IPS DF 6.9 (cell line): ENCODE results near the gene VRK3.
"Not testable (repeated sequence)": the region's sequence is repeated elsewhere in the genome, so short reads cannot be mapped to it uniquely, and the experiment has no call there.

Experiments used
- DNase-seq: peaks from one replicate; pipeline ENCODE4 v3.0.0-alpha.2; 2013; ENCODE audit warnings: low read depth, low spot score
- H3K27ac ChIP-seq: one replicate; pipeline ENCODE4 v1.5.1; 2013; ENCODE audit warnings: low read length, control low read depth
- H3K27me3 ChIP-seq: 2 replicates; pipeline ENCODE4 v1.6.1; 2013; ENCODE audit warnings: mild to moderate bottlenecking, low read length; ENCODE audit not compliant: control insufficient read depth, insufficient read depth
- H3K36me3 ChIP-seq: 2 replicates; pipeline ENCODE4 v1.6.1; 2013; ENCODE audit warnings: low read length; ENCODE audit not compliant: control insufficient read depth, insufficient read depth
- H3K4me1 ChIP-seq: 2 replicates; pipeline ENCODE4 v1.6.1; 2013; ENCODE audit warnings: low read length; ENCODE audit not compliant: control insufficient read depth, insufficient read depth
- H3K4me3 ChIP-seq: 2 replicates; pipeline ENCODE4 v1.5.1; 2013; ENCODE audit warnings: mild to moderate bottlenecking, low read length
- H3K9me3 ChIP-seq: 2 replicates; pipeline ENCODE4 v1.6.1; 2013; ENCODE audit warnings: low read length, inconsistent platforms; ENCODE audit not compliant: control insufficient read depth, insufficient read depth
- whole genome bisulfite sequencing: extraction: QIAGEN DNeasy Blood & Tissue Kit; methylation state at CpG from one replicate; pipeline ENCODE4 v1.1.7; 2013; ENCODE audit warnings: mixed read lengths, missing lambda C conversion rate; ENCODE audit not compliant: insufficient read length, insufficient coverage; 5-methylcytosine and 5-hydroxymethylcytosine counted together

Gene VRK3

DNA sequence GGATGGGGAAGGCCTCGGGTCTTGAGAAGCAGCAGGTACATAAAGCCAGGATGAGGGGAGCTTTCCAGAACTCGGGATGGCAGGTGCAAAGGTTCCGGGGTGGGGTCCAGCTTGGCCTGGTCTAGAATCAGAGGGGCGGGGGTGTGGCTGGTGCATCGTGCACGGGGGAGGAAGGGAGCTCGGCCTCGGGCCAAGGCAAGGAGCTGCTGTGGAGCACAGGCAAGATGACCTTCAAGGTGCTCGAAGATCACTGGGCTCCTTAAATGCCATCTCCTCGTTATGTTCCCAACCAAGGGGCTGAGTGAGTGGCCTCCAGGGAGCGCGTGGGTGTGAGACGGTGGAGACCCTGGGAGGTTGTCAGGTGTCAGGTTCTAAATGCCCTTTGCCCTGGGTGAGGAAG is 48.1 kb downstream of the VRK3 start:
- no CpG with 5 or more reads among the region's 13 CpGs for WGBS
- Histone ChIP-seq H3K36me3 (no peaks in the 10 kb centered on the region), H3K27ac (no peak overlapping the region), H3K4me3 (no peak overlapping the region), H3K4me1 (no peaks in the 10 kb centered on the region), H3K27me3 (no peaks in the 10 kb centered on the region), H3K9me3 (no peaks in the 10 kb centered on the region)
- DNase-seq: no peak

DNA sequence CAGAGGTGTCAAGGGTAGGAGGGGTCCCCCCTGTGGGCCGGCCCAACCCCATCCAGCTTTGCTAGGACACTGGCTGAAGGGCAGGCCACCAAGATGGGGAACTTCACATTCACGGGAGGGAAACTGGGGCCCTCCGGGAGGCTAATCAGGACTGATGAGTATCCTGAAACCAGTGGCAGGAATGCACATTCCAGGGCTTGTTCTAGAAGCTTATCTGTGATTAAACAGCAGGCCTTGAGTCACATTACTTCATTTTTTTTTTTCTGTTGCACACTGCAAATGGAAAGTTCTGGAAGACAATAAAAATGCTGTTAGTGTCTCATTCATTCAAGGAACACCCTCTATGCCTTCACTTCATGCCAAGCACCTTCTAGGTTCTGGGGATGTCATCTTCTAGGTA is 48.7 kb downstream of the VRK3 start:
- WGBS: no CpG with 5 or more reads among the region's 3 CpGs

DNA sequence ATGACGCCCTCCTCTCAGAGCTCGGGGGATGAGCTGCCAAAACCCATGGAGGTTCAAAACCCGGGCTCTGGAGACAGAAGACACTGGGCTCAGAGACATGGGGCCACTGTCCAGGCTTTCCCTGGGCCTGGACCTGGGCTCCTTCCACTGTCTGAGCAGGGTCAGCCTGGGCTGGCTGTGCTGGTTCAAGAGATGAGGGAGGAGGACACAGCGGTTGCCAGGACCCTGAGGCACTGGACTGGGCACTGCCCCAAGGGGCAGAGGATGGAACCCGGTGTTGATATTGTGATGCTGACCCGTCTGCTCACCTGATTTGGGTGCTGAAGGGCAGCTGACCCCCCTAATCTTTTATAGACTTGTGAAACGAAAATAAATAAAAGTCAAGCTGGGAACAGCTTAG is 50.1 kb downstream of the VRK3 start:
- no peaks in the 10 kb centered on the region for H3K4me1 ChIP-seq
- H3K4me3 ChIP-seq: no peak overlapping the region
- no peaks in the 10 kb centered on the region for H3K27me3 ChIP-seq
- H3K9me3 ChIP-seq: no peaks in the 10 kb centered on the region
- no peak for DNase-seq
- no peak overlapping the region for H3K27ac ChIP-seq
- WGBS: no CpG with 5 or more reads among the region's 7 CpGs
- H3K36me3 ChIP-seq: no peaks in the 10 kb centered on the region

More for the DNA sequence above, 48.7 kb downstream of the VRK3 start:
- no peaks in the 10 kb centered on the region for H3K36me3 ChIP-seq
- no peak overlapping the region for H3K4me3 ChIP-seq
- H3K9me3 ChIP-seq: no peaks in the 10 kb centered on the region
- H3K27ac ChIP-seq: no peak overlapping the region
- H3K4me1 ChIP-seq: no peaks in the 10 kb centered on the region
- H3K27me3 ChIP-seq: no peaks in the 10 kb centered on the region
- no peak for DNase-seq

DNA sequence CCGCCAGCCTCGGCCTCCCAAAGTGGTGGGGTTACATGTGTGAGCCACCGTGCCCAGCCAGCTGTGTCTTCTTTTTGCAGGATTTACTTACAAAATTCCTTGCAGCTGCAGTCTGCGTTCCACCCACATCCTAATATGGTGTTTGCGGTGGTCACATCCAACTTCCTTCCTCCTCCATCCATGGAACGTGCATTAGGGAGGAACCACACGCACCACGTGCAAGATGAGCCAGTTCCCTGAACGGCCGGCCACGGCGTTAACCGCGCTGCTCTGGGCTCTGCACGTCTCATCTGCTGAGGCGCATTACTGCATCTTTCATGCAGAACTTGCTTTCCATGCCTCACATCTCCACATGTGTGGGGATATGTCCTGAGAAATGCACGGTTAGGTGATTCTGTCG is 51.2 kb downstream of the VRK3 start:
- no peak overlapping the region for H3K27ac ChIP-seq
- no peaks in the 10 kb centered on the region for H3K9me3 ChIP-seq
- H3K27me3 ChIP-seq: no peaks in the 10 kb centered on the region
- DNase-seq: no peak
- H3K4me3 ChIP-seq: no peak overlapping the region
- H3K36me3 ChIP-seq: no peaks in the 10 kb centered on the region
- H3K4me1 ChIP-seq: no peaks in the 10 kb centered on the region
- WGBS: no CpG with 5 or more reads among the region's 18 CpGs

DNA sequence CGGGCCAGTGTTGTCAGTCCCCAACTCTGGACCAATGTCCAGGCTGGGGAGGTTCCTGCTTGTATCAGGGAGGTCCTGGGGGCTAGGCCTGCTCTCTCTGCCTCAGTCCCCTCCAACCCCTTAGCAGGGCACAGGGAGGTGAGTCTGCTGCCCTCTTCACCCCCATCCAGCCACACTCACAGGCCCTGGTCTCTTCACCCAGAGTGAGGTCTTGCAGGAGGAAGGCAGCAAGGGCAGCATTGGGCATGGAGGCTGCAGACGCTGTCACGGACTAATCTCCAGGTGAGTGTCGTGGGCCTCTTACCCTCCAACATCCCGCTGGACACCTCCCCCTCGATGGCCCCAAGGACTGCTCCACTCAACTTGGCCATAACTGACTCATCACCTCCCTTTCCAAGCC is 52.3 kb downstream of the VRK3 start:
- no CpG with 5 or more reads among the region's 6 CpGs for WGBS
- Histone ChIP-seq H3K36me3 (no peaks in the 10 kb centered on the region), H3K9me3 (no peaks in the 10 kb centered on the region), H3K4me1 (no peaks in the 10 kb centered on the region), H3K4me3 (no peak overlapping the region), H3K27ac (no peak overlapping the region), H3K27me3 (no peaks in the 10 kb centered on the region)
- no peak for DNase-seq

DNA sequence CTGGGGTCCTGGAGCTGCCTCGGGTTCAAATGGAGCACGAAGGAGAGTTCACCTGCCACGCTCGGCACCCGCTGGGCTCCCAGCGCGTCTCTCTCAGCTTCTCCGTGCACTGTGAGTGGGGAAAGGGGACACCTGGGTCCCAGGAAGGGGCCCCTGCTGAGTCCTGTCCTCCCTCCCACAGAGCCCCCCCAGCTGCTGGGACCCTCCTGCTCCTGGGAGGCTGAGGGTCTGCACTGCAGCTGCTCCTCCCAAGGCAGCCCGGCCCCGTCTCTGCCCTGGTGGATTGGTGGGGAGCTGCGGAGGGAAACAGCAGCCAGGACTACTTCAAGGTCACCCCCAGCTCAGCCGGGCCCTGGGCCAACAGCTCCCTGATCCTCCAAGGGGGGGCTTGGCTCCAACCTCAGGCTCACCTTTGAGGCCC is 53.2 kb downstream of the VRK3 start:
- Histone ChIP-seq H3K27me3 (no peaks in the 10 kb centered on the region), H3K36me3 (no peaks in the 10 kb centered on the region), H3K4me3 (no peak overlapping the region), H3K9me3 (no peaks in the 10 kb centered on the region), H3K4me1 (no peaks in the 10 kb centered on the region), H3K27ac (no peak overlapping the region)
- WGBS: no CpG with 5 or more reads among the region's 12 CpGs
- DNase-seq: no peak

DNA sequence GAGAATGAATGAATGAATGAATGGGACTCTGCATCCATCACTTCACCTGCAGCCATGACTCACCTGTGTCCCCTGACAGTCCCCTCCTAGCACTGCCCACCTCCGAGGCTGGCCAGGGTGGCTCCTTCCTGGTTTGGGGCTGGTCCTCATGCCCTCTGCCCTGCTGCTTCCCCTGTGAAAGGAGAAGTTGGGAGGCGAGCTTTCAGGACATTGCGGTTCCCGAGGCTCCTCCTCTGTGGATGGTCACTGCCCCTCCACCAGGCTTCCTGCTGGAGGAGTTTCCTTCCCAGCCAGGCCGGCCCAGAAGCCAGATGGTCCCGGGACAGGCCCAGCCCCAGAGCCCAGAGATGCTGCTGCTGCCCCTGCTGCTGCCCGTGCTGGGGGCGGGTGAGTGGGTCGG is 55.8 kb downstream of the VRK3 start:
- not testable (repeated sequence) for DNase-seq
- WGBS: no CpG with 5 or more reads among the region's 9 CpGs

DNA sequence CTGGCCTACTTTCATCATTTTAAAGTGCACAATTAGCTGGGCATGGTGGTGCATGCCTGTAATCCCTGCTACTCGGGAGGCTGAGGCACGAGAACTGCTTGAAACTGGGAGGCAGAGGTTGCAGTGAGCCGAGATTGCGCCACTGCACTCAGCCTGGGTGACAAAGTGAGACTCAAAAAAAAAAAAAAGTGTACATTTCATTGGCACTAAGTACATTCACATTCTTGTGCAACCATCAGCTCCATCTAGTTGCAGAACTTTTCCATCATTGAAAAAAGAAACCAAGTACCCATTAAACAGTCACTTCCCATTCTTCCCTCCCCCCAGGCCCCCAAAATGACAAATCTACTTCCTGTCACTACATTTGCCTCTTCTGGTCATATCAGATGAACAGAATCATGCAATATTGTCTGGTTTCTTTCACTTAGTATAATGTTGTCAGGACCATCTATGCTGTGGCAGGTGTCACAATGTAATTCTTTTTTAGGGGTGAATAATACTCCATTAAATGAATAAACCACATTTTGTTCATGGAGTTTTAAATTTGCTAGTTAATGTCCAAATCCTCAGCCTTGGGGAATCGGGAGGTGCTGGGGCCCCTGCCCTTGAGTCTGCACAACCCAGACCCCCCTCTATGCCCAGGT is 56.8 kb downstream of the VRK3 start:
- H3K4me3 ChIP-seq: no peak overlapping the region
- WGBS: no CpG with 5 or more reads among the region's 5 CpGs
- DNase-seq: no peak
- H3K4me1 ChIP-seq: no peaks in the 10 kb centered on the region
- no peaks in the 10 kb centered on the region for H3K27me3 ChIP-seq
- no peak overlapping the region for H3K27ac ChIP-seq
- H3K9me3 ChIP-seq: no peaks in the 10 kb centered on the region
- no peaks in the 10 kb centered on the region for H3K36me3 ChIP-seq

More for the DNA sequence above, 55.8 kb downstream of the VRK3 start:
- H3K36me3 ChIP-seq, H3K4me1 ChIP-seq, H3K27ac ChIP-seq, H3K27me3 ChIP-seq, H3K9me3 ChIP-seq, H3K4me3 ChIP-seq: not testable (repeated sequence)

DNA sequence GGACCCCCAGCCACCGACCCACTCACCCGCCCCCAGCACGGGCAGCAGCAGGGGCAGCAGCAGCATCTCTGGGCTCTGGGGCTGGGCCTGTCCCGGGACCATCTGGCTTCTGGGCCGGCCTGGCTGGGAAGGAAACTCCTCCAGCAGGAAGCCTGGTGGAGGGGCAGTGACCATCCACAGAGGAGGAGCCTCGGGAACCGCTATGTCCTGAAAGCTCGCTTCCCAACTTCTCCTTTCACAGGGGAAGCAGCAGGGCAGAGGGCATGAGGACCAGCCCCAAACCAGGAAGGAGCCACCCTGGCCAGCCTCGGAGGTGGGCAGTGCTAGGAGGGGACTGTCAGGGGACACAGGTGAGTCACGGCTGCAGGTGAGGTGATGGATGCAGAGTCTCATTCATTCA is 64.2 kb downstream of the VRK3 start, which contains the start of gene SIGLEC11:
Gene SIGLEC11 (minus strand): TSS at position 193 of the 400 bp plus-strand sequence. CDS start 91 bp downstream, at position 102.
- DNase-seq, H3K27ac ChIP-seq, H3K4me1 ChIP-seq, H3K4me3 ChIP-seq, H3K27me3 ChIP-seq, H3K36me3 ChIP-seq, H3K9me3 ChIP-seq: not testable (repeated sequence)
- no CpG with 5 or more reads among the region's 10 CpGs for WGBS

DNA sequence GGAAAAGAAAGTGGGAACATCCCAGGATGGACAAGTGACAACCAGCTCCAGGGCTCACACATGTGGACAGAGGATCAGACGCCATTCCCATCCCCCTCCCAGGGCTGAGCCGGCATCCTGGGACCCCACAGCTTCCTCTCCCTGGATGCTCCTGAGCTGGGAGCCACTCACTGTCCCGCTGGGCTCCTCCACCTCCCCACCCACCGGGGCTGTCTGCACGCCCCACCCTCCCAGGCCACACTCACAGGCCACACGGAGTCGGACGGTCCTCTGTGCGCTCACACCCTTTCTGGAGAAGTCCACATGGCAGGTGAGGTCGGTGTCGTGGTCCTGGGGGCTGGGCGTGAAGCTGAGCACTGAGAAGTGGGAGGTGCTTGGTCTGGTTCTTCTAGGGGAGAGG is 65.3 kb downstream of the VRK3 start:
- WGBS: no CpG with 5 or more reads among the region's 12 CpGs
- H3K27me3 ChIP-seq, H3K27ac ChIP-seq, H3K9me3 ChIP-seq, DNase-seq, H3K36me3 ChIP-seq, H3K4me1 ChIP-seq, H3K4me3 ChIP-seq: not testable (repeated sequence)

DNA sequence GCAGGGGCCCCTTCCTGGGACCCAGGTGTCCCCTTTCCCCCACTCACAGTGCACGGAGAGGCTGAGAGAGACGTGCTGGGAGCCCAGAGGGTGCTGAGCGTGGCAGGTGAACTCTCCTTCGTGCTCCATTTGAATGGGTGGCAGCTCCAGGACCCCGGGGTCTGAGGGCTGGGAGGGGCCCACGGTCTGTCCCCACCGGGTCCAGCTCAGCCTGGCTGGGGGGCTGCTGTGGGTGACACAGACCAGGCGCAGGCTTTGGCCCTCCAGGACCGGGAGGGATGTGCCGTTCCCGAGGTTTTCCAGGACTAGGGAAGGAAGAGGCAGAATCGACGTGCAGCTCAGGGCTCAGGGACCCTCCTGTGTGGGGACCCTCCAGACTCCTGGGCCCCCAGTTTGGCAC is 66.6 kb downstream of the VRK3 start:
- WGBS: no CpG with 5 or more reads among the region's 13 CpGs
- not testable (repeated sequence) for H3K9me3 ChIP-seq, H3K27me3 ChIP-seq, H3K36me3 ChIP-seq, H3K4me3 ChIP-seq, H3K27ac ChIP-seq, H3K4me1 ChIP-seq, DNase-seq
